Stimulated activated CD4-positive, alpha-beta T cell treated with anti-CD3 and anti-CD28 coated beads, TNF-alpha, amount 100 ng/mL, for 24 hours (primary cell): ENCODE results near the gene HIP1R.
A peak's percentile ranks its signal among the peaks of the same experiment; 100 is the strongest.
"Not testable (repeated sequence)": the region's sequence is repeated elsewhere in the genome, so short reads cannot be mapped to it uniquely, and the experiment has no call there.

ENCODE experiments used
- DNase-seq, 3 experiments: peaks; one replicate each; pipeline ENCODE4 v3.0.0-alpha.2; 2020; ENCODE audit warnings: low read depth in 3 of 3

HIP1R gene, protein sequence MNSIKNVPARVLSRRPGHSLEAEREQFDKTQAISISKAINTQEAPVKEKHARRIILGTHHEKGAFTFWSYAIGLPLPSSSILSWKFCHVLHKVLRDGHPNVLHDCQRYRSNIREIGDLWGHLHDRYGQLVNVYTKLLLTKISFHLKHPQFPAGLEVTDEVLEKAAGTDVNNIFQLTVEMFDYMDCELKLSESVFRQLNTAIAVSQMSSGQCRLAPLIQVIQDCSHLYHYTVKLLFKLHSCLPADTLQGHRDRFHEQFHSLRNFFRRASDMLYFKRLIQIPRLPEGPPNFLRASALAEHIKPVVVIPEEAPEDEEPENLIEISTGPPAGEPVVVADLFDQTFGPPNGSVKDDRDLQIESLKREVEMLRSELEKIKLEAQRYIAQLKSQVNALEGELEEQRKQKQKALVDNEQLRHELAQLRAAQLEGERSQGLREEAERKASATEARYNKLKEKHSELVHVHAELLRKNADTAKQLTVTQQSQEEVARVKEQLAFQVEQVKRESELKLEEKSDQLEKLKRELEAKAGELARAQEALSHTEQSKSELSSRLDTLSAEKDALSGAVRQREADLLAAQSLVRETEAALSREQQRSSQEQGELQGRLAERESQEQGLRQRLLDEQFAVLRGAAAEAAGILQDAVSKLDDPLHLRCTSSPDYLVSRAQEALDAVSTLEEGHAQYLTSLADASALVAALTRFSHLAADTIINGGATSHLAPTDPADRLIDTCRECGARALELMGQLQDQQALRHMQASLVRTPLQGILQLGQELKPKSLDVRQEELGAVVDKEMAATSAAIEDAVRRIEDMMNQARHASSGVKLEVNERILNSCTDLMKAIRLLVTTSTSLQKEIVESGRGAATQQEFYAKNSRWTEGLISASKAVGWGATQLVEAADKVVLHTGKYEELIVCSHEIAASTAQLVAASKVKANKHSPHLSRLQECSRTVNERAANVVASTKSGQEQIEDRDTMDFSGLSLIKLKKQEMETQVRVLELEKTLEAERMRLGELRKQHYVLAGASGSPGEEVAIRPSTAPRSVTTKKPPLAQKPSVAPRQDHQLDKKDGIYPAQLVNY

DNA sequence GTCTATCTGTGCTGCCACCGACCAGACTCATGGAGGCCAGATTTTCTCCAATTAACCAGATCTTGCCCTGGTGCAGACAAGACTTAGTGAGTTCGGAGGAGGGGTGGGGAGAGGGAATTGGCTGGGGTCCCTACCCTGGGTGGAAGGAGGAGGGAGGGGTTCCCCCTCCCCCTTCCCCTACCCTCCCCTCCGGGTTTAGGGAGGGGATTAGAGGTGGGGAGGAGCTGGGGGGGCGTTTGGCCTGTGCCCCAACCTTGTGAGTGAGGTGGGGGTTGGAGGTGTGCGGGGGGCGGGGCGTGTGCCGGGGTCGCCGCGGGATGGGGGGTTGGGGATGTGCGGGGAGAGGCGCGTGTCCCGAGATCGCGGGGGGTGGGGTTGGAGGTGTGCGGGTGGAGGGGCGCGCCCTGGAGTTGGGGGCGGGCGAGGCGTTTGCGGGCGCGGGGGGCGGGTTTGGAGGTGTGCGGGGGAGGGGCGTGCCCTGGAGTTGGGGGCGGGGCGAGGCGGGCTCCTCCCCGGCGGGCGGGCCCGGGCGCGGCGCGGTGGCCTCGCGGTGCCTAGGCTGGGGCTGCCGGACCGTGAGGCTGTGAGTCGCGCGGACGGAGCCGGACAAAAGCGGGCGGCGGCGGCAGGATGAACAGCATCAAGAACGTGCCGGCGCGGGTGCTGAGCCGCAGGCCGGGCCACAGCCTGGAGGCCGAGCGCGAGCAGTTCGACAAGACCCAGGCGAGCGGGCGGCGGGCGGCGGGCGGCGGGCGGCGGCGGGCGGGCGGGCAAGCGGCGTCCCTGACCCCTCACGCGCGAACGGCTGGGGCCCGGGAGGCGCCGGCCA is at the start of gene HIP1R:
Gene HIP1R, plus strand, starts transcription at position 537 of the 829 bp plus-strand sequence. Its CDS starts 94 bp downstream, at position 631.
- DNase-seq: peak in 2 of 3 experiments; percentile 35 to 58

DNA sequence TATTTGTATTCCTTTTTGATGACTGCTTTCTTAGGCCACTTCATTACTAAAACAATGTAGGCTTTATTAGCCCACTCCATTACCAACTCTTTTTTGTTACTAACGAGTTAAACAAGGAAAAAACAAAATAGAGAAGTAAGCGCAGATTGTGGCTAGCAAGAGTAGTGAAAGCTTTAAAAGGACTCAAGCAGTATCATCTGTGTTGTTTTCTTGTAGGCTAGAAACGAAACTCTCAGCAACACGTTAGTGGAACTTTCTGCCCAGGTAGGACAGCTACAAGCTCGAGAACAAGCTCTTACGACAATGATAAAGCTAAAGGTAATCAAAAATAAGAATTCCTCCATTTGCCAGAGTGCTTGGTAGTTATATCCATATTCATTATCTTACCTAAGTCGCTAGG is 49.8 kb upstream of the HIP1R start:
- DNase-seq: no peak

DNA sequence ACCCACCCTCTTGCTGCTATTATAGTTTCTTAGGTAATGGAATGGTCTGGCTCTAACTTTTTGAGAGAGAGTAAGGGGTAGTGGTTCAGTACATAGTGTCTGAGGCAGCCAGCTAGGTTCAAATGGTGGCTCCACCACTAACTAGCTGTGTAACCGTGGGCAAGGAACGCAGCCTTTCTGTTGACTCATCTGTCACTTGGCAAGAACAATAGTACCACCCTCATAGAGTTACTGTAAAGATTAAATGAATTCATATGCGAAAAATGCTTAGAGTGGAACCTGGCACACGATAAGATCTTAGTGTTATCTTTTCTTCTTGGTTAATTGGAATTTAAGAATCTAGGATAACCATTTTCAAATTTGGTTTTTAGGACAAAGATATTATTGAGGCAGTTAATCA is 46.9 kb upstream of the HIP1R start:
- DNase-seq: no peak

DNA sequence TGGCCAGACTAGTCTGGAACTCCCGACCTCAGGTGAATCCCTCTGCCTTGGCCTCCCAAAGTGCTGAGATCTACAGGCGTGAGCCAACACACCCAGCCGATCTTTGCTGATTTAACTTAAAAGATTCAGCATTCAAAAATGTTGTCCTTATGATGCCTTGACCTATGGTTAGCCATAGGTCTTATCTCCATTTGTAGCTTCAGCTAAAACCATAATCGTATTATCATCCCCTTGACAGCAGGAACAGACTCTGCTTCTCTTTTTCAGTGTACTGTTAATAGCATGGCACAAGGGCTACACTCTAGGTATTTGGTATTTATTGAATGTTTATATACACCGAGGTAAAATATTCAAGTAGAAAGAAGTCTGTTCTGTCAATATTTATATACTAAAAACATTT is 45.6 kb upstream of the HIP1R start:
- no peak for DNase-seq

DNA sequence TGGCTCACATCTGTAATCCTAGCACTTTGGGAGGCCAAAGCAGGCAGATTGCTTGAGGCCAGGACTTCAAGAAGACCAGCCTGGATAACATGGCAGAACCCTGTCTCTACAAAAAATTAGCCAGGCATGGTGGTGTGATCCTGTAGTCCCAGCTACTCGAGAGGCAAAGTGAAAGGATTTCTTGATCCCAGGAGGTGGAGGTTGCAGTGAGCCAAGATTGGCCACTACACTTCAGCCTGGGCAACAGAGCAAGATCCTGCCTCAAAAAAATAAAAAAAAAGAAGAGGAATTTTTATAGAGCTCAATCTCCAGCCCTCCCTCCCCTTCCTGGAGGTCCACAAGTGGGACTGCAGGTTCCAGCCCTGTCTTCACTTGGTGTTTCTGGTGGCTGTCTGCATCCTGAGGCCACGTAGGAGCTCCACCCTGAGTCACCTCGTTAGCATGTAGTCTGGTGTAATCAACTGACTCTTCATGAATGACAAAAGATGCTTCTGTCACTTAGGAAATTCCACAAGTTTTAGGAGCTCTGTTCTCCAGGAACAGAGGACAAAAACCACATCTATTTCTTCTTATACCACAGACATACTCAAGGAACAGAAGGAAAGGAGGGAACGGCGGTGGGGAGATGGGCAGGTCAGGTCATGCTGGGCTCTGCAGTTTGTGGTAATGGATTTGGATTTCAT is 44.7 kb upstream of the HIP1R start:
- DNase-seq: no peak

DNA sequence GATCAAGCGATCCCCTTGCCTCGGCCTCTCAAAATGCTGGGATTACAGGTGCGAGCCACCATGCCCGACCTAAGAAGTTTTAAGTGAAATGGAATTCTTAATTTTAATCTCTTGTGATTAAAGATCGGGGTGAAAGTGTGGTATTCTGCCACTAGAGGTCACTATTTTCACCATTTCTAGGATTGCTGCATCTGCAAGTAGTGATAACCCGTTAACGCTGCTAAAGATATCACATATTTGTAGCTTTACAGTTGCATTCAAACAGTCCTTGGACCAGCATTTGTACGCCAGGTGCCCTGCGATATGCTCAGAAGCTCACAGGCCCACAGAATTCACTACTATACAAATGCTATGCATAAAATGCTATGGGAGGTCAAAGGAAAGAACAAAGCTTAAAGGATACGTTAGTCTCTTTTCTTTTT is 41.6 kb upstream of the HIP1R start:
- DNase-seq: no peak

DNA sequence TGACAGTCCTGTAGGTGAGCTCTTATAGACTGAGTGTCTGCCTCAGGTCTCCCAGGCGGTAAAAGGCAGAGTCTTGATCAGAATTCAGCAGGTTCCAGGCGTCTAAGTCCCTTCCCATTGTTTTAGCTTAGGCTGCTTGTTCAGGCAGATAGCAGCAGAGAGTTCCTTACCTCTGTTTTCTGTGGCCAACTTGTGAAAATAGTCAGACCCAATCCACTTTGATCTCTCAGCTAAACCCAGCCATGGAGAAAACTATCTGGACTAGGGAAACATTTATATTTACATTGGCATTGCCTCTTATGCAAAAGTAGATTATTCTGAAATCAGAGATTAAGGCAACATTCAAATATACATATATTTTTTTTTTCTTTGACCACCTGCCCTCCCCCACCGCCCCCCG is 39.5 kb upstream of the HIP1R start:
- no peak for DNase-seq

DNA sequence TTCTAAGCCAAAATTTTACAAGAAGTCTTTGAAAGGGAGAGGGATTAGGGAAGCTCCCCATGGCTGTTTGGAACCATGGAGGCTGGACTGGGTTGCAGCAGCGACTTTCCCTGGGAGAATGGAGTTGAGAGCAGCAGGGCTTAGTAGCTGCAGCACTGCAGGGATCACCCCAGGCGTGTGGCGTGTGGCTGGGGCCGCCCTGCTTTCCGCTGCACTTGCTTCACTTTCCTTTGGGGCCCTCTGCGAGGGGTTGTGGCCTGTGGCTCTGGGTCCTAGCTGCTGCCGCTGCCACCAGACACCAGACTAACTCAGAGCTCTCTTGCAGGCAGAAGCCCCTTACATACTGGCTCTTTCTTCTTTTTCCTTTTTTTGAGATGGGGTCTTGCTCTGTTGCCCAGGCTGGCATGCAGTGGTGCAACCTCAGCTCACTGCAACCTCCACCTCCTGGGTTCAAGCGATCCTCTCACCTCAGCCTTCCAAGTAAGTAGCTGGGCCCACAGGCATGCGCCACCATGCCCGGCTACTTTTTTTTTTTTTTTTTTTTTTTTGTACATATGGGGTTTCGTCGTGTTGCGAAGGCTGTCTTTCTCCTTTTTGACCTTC is 35.5 kb upstream of the HIP1R start:
- no peak for DNase-seq

DNA sequence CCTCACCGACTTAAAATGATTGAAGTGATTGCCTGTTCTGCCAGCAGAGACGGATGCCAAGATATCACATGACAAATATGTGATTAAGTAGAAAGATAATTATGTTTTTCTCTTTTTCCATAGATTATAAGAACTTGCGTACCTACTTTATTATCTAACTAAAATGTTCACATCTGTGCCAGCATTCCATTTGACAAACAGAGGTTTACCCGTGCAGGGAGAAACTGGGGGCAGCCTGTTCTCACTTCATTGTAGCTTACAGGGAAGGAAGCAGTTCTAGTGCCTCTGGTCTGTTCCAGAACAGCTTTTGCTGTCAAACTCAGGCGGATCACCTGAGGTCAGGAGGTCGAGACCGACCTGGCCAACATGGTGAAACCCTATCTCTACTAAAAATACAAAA is 31.3 kb upstream of the HIP1R start:
- no peak for DNase-seq

DNA sequence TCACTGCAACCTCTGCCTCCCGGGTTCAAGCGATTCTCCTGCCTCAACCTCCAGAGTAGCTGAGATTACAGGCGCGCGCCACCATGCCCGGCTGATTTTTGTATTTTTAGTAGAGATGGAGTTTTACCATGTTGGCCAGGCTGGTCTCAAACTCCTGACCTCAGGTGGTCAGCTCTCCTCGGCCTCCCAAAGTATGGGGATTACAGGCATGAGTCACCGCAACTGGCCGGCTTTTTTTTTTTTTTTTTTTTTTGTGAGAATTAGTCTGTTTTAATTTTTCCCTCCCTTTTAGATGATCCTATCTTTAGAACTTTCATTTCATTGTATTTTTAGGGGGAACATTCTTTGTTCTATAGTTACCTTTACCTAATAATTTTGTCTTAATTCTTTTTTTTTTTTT is 30.3 kb upstream of the HIP1R start:
- DNase-seq: not testable (repeated sequence)

DNA sequence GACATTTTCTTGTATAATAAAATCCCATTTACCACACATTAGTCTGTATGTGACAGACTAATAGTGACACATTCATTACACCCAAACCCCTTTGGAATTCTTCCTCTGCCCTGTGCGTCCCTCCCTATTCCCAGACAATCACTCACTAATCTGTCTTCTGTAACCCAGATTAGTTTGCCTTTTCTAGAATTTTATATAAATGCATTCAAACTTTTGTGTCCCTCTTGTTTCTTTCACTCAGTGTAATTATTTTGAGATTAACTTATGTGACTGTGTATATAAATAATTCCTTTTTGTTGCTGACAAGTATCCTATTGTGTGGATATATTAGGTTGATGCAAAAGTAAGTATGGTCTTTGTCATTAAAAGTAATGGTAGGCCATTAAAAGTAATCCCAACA is 27.6 kb upstream of the HIP1R start:
- DNase-seq: no peak

DNA sequence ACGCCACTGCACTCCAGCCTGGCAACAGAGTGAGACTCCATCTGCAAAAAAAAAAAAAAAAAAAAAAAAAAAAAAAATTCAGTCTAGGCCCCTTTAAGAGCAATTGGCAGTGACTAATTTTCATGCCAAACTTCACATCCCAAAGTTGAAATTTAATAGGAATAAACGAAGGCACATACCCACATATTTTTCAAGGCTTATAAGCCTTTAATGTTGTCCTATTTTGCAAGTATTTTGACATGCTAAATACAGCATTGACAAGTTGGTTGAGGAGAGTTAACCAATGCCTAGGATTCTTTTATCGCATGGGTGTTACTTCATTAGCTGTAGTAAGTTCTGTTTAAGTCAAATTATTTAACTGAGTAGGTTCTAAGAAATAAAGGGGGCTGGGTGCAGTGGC is 23.5 kb upstream of the HIP1R start:
- no peak for DNase-seq

DNA sequence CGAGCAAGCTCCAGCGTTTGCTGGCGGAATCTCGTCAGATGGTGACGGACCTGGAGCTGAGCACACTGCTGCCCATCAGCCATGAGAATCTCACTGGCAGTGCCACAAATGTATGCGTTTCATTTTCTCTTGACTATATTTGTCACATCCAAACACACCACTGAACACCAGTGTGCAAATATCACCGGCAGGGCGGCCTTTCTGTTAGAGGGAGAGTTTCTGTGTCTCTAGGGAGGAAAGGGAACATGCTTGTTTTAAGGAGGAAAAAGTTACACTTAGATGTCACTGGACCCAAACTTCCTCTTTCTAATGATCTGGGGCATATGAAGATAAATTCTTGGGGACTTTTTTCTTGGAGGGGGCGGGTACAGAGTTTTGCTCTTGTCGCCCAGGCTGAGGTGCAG is 21.9 kb upstream of the HIP1R start:
- DNase-seq: no peak

DNA sequence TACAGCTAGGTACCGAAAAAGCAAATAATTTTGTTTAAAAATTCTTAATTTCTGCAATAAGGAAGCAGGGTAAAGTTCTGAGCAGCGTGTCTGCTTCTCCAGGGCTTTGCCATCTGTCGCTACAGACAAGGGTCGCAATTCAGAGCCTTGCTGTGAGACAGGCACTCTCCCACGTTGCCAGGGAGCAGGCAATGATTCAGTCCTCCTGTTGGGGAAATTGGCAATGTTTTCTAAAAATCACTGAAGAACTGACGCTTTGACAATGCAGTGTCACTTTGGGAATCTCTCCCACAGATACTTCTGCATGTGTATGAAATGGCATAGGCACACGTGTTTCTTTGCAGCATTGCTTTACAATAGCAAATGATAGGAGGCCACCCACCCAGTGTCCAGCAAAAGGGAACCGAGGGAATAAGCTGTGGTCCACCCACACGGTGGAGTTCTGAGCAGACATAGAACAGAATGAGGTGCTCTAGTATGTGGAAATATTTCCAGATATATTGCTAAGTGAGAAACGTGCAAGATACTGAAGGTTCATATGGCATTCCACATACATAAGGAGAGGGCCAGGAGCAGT is 16.0 kb upstream of the HIP1R start:
- DNase-seq: no peak

DNA sequence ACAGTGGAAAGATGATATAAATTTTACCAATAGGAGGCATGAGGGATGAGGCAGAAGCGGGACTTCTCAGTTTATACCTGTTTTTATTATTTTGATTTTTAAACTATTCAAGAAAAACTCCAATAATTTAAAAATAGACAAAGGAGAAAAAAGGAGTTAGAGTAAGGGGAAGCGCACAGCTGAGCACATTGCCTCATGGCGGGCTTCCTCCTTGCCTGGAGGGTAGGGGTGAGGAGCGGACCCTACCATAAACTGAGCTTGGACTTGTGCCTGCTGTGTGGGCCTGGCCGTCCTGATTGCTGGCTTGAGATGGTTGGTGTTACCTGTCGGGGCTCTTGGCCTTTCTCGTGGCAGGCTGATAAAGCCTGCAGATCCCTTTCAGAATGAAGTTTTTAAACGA is 15.1 kb upstream of the HIP1R start:
- DNase-seq: no peak

DNA sequence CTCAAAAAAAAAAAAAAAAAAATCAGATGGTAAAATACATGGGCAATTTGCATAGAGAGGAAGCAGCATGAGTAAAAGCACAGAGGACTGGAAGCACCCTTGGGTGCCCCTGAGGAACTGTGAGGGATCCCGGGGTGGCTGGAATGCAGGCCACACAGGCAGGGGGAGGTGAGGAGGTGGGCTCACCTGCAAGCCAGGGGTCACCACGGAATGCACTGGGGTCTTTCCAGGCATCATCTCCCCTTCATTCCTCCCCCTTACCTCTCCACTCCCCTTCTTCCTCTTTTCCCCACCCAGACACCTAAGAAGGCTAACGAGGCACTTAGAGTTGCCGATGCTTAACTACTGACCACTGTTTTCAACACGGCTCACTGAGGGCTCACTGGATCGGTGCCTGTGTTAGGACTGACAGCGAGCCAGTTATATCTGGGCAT is 14.4 kb upstream of the HIP1R start:
- DNase-seq: no peak

DNA sequence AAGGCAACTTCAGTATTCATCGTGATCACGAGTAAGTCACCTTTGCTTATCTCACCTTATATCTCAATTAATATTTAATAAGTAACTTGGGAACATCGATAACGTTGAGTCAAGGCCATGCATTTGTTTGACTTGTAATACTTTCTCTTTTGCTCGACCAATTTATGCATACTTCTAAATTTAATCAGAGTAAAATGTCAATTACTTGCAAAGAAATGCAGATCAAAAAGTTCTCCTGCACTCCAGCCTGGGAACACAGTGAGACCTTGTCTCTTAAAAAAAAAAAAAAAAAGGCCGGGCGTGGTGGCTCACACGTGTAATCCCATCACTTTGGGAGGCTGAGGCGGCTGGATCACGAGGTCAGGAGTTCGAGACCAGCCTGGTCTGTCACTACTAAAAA is 11.8 kb upstream of the HIP1R start:
- DNase-seq: no peak

DNA sequence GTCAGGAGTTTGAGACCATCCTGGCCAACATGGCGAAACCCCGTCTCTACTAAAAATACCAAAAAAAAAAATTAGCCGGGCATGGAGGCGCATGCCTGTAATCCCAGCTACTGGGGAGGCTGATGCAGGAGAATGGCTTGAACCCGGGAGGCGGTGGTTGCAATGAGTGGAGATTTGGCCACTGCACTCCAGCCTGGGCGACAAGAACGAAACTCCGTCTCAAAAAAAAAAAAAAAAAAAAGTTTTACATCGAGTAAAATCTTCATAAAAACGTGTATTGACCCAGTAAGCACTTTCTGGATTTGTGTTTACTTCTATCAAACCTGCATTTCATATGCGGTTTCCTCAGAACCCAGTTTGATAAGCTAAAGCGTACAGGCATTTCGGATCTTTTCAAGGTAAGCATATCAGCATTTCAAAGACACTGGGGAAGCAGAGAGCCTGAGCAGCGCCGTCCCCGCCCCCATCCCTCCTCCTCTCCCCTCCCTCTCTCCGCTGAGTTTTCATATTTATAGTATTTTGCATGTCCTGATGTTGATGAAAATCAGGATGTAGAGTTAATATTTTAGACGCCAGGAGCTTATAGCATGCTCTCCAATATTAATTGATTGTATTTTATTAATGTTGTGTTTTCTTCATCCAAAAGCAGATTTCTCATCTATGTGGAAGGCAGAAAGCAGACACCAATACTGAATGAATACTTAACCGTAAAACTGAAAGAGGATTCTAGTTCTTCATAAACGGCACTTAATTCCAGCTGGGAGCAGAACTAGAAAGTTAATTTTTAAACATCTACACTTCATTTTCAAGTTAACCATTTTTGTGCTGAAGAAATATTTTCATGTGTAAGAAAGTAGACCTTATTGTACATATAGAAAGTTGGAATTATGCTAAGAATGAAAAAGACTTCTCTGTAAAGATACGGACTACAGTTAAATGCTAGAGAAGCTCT is 9.2 kb upstream of the HIP1R start:
- DNase-seq: no peak

DNA sequence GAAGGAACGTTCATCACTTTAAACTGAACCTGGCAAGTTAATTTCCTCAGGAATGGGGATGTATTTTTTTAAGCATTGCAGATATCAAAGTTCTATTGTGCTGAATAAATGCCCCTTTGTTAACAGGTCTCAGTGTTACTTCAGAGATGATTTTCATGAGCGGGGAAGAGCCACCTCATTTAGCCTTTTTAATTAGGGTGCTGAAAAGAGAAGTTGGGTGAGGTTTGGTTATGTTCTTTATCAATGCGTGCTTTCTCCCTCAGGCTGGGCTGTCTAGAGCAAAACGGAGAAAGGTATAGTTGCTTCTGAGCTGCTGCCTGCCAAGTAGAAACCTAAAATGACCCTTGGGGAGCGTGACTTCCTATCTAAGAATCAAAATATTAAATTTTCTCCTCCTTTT is 8.0 kb upstream of the HIP1R start:
- no peak for DNase-seq
